ENCODE results near the gene CLSTN2. TPM values are rescaled to one million over a fixed set of nuclear protein-coding genes. Genes with fewer than 3 reads are reported as not detected.

Gene CLSTN2
- total RNA-seq, 1 donor, result 7.3 TPM

- TF ChIP-seq CTCF (IDR thresholded peaks at IDR 0.05; ENCODE audit: insufficient read depth, low read depth, low read length), result no peak
- H3K4me3 ChIP-seq (ENCODE audit: low read depth, low read length), result no peak overlapping the region
- DNase-seq (ENCODE audit: low read depth), result no peak
Observed at GRCh38 chr3:139975594-139976365, 40.8 kb downstream of the CLSTN2 start.

GRCh38 chr3:139978966-139979365 lies 44.0 kb downstream of the CLSTN2 start:
- DNase-seq (ENCODE audit: low read depth), result no peak
- no peak overlapping the region for H3K4me3 ChIP-seq (ENCODE audit: low read depth, low read length)
- TF ChIP-seq CTCF (IDR thresholded peaks at IDR 0.05; ENCODE audit: insufficient read depth, low read depth, low read length), result no peak

- no peak for TF ChIP-seq CTCF (IDR thresholded peaks at IDR 0.05; ENCODE audit: insufficient read depth, low read depth, low read length)
- H3K4me3 ChIP-seq (ENCODE audit: low read depth, low read length), result no peak overlapping the region
- no peak for DNase-seq (ENCODE audit: low read depth)
Observed at GRCh38 chr3:139979991-139980390, 45.0 kb downstream of the CLSTN2 start.

- TF ChIP-seq CTCF (IDR thresholded peaks at IDR 0.05; ENCODE audit: insufficient read depth, low read depth, low read length), result no peak
- DNase-seq (ENCODE audit: low read depth), result no peak
- no peak overlapping the region for H3K4me3 ChIP-seq (ENCODE audit: low read depth, low read length)
Observed at GRCh38 chr3:139982404-139982803, 47.4 kb downstream of the CLSTN2 start.

GRCh38 chr3:139985576-139985975 lies 50.6 kb downstream of the CLSTN2 start:
- no peak for TF ChIP-seq CTCF (IDR thresholded peaks at IDR 0.05; ENCODE audit: insufficient read depth, low read depth, low read length)
- no peak for DNase-seq (ENCODE audit: low read depth)
- H3K4me3 ChIP-seq (ENCODE audit: low read depth, low read length), result no peak overlapping the region

- no peak for DNase-seq (ENCODE audit: low read depth)
- TF ChIP-seq CTCF (IDR thresholded peaks at IDR 0.05; ENCODE audit: insufficient read depth, low read depth, low read length), result no peak
- no peak overlapping the region for H3K4me3 ChIP-seq (ENCODE audit: low read depth, low read length)
Observed at GRCh38 chr3:139987908-139988307, 52.9 kb downstream of the CLSTN2 start.

Measured in fibroblast of villous mesenchyme (primary cell).